Endometrial microvascular endothelial cells (primary cell): ENCODE data around the gene KNL1. TPM values are rescaled to one million over a fixed set of nuclear protein-coding genes. Genes with fewer than 3 reads are reported as not detected.
"Not testable (repeated sequence)": the region's sequence is repeated elsewhere in the genome, so short reads cannot be mapped to it uniquely, and the experiment has no call there.

ENCODE experiments used
- in situ Hi-C: cut with HindIII; loops from 2 replicates; pipeline ENCODE4 v1.10.0; 2017; ENCODE audit warnings: low sequenced_read_pairs, low pct_unique_long_range_greater_than_20kb; ENCODE audit errors: inconsistent ontology term
- total RNA-seq: library from RNA; depleted of rRNA; stranded (reverse); fragments of >200 nt; gene quantifications from one replicate; pipeline ENCODE4 v1.2.3, GENCODE V29; 2015; ENCODE audit errors: inconsistent ontology term

The KNL1 gene
- total RNA-seq, 1 donor from 2014 or later: 40.9 TPM

DNA sequence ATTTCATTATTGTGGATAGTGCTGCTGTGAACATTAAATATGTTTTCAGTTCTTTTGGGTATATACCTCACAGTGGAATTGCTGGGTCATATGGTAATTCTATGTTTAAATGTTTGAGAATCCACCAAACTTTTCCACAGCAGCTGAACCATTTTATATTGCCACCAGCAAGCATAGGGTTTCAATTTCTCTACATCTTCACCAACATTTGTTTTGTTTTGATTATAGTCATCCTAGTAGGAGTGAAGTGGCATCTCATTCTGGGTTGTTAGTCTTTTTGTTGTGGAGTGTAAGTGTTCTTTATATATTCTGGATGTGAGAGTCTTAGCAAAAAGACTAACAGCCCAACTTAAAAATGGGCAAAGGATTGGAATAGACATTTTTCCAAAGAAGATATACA lies 18.9 kb upstream of the KNL1 start:
- in situ Hi-C loops: no loop called here

- in situ Hi-C loops: not testable (repeated sequence)
Observed at GRCh38 chr15:40576914-40577313, 17.1 kb upstream of the KNL1 start.

DNA sequence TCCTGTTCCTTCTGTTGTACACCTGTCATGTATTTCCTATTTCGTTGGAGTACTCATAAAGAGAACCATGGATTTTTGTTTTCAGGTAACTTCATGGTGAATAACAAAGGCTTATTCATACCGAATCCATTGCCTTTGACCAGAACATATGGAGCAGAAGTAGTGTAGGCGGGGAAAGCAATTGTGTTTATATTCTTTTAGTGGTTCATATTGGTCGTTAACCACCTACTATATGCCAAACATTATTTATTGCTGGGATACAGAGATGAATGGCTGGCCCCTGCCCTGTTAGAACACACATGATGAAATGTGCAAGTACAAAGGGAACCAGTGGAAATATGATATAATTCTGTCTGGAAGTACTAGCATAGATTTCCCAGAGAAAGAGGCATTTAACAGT lies 15.2 kb upstream of the KNL1 start:
- in situ Hi-C loops: no loop called here

DNA sequence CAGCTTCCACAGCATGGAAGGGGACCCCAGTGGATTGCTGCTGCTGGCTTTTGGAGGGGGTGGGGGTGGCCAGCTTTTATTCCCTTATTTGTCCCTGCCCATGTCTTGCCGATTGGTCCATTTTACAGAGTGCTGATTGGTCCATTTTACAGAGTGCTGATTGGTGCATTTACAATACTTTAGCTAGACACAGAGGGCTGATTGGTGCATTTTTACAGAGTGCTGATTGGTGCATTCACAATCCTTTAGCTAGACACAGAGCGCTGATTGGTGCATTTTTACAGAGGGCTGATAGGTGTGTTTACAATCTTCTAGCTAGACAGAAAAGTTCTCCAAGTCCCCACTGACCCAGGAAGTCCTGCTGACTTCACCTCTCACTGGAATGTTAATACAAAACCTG lies 12.3 kb upstream of the KNL1 start:
- in situ Hi-C loops: not testable (repeated sequence)

DNA sequence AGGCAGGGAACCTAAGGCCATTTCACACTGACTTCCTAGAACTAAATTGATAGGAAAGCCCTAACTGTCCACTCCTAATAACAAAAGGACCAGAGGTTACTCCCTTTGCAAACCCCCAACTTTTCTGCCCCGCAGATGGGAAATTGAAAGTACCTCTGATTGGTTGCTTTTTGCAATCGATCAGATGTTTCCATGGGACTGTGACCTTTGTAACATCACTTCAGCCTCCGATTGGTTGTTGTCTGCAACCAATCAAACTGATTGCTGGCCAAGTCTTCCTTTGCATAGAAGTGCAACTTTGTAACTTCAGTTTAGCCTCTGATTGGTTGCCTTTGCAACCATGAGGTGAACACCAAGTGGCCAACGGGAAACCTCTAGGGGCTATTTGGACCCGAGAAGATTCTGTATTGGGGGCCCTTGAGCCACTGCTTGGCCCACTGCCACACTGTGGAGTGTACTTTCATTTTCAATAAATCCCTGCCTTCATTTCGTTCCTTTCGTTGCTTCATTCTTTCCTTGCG lies 11.3 kb upstream of the KNL1 start:
- in situ Hi-C loops: no loop called here

DNA sequence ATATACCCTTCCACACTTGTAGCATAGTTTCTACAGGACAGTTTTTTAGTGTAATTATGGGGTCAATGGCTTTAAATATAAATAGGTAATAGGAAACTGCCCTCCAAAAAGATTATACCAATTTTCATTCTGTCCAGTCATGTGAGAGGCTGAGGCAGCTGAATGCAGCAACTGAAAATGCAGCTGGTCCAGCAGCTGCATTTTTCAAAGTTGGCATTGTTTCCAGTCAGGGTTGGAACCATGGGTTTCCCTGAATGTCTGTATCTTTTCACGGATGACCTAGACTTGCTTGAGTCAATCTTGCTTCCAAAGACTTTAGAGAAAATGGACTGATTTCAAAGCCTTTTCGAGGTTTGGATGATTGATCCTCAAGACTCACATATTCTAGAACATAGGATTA lies 9.9 kb upstream of the KNL1 start:
- in situ Hi-C loops: no loop called here

DNA sequence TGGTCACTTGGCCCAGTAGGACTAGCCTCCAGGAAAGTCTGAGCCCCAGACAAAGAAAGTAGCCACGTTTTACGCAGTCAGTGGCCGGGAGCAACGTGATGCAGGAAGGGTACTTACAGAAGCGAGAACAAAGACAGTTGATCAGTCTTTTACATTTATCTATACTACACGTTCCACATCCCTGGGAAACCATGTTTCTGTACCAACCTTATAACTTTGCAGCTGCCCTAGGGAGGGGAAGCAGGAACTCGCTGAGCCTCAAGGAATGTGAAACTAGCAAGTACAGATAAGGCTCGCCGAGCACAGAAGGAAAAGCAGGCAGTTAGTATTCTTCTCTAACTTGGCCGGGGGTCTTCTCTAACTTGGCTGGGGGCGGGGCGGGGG lies 3.4 kb upstream of the KNL1 start:
- in situ Hi-C loops: no loop called here

DNA sequence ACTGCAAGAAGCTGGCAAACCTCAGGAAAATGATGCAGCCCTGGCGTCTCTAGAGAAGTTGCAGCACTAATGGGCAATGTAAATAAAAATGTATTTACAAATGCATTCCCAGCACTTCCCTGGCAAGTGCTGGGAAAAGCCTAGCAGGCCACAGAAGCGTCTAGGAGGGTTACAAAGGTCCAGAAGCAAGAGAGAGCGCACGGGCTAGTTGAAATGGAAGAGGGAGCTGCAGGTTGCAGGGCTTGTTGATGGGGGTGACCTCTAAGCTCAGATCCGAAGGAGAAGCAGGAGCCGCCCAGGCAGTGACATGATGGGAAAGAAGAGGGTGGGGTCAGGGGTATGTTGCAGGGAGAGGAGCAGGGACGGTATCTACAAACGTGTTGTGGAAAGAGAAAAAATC lies 2.7 kb upstream of the KNL1 start:
- in situ Hi-C loops: no loop called here

- in situ Hi-C loops: no loop called here
Observed at GRCh38 chr15:40593165-40593564, 884 bp upstream of the KNL1 start.

GRCh38 chr15:40594429-40594836 lies 384 bp downstream of the KNL1 start:
- in situ Hi-C loops: no loop called here

DNA sequence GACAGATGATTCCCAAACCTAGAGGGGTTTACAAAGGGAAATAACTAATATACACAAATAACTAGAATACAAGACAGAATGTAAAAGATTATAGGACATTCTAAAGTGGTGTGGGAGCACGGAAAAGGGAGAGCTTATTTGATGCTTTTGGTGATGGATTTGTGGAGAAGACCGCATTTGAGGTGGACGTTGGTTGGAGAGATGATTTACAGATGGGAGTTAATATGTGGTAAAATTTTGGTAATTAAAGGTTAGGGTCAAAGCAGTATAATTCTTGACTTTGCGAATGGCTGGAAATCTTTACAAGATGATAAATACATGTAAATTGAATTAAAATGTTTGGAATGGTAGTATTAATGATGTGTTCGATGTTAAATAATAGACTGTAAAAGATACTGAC lies 1.2 kb downstream of the KNL1 start:
- in situ Hi-C loops: no loop called here

- in situ Hi-C loops: no loop called here
Observed at GRCh38 chr15:40595773-40596172, 1.7 kb downstream of the KNL1 start.

GRCh38 chr15:40597024-40597423 lies 3.0 kb downstream of the KNL1 start:
- in situ Hi-C loops: no loop called here

DNA sequence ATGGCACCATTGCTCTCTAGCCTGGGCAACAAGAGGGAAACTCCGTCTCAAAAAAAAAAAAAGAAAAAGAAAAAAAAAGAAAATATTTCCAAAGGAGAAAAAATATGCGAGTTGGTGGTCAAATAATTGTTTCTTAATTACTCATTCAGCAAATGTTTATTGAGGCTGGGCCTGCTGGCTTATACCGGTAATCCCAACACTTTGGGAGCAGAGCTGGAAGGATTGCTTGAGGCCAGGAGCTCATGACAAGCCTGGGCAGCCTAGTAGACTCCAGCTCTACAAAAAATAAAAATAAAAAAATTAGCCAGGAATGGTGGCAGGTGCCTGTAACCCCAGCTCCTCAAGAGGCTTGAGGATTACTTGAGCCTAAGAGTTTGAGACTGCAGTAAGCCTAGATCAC lies 4.1 kb downstream of the KNL1 start:
- in situ Hi-C loops: no loop called here

- in situ Hi-C loops: no loop called here
Observed at GRCh38 chr15:40598672-40599071, 4.6 kb downstream of the KNL1 start.

- in situ Hi-C loops: no loop called here
Observed at GRCh38 chr15:40600956-40601355, 6.9 kb downstream of the KNL1 start.

DNA sequence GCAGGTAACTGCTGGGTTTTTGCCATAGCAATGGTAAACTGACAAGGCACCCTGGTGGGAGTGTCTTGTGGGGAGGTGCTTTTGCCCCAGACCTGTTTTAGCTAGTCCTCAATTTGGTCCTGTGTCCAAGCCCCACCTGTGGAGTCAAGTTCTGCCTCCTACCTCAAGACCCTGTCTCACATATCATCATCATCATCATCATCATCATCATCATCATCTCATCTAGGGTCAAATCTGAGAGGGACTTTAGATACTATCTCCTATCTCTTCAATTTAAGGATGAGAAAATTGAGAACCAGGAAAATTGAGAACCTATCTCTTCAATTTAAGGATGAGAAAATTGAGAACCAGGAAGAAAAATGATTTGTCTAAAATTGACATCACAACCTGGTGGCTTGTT lies 9.9 kb downstream of the KNL1 start:
- in situ Hi-C loops: no loop called here

DNA sequence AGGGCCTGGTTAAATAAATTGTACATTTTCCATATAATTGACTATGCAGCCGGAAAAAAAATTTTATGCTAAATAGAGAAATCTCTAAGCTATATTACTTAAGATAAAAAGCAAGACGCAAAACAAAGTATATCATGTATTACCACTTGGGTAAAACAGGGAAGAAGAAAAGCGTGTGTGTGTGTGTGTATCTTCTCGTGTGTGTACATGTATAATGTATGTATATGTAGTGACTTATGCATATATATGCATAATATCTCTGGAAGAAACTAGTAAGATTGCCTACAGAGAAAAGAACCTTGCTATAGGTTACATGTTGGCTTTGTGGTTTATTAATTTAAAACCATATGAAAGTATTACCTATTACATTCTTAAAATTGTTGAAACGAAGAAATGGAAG lies 19.0 kb downstream of the KNL1 start:
- in situ Hi-C loops: no loop called here

- in situ Hi-C loops: no loop called here
Observed at GRCh38 chr15:40618023-40618422, 24.0 kb downstream of the KNL1 start.

GRCh38 chr15:40618906-40619305 lies 24.9 kb downstream of the KNL1 start:
- in situ Hi-C loops: no loop called here

DNA sequence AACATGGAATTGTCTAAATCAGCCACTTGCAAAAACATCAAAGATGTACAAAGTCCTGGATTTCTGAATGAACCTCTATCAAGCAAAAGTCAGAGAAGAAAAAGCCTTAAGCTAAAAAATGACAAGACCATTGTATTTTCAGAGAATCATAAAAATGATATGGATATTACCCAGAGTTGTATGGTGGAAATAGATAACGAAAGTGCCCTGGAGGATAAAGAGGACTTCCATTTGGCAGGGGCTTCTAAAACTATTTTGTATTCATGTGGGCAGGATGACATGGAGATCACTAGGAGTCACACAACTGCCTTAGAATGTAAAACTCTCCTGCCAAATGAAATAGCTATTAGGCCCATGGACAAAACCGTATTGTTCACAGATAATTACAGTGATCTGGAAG lies 29.3 kb downstream of the KNL1 start:
- in situ Hi-C loops: no loop called here

DNA sequence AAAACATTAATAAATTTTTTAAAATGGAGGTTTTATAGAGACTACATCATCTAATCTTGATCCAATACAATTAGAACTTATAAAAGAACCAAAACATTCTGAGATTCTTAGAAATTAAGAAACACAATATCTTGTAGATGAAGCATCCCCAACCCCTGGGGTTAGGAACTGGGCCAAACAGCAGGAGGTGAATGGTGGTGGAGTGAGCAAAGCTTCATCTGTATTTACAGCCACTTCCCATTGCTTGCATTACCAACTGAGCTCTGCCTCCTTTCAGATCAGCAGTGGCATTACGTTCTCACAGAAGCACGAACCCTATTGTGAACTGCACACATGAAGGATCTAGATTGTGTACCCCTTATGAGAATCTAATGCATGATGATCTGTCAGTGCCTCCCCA lies 36.3 kb downstream of the KNL1 start:
- in situ Hi-C loops: no loop called here
